Glomerular endothelial cell (primary cell): Measurements from ENCODE around the gene ADD2. TPM values are rescaled to one million over a fixed set of nuclear protein-coding genes. Genes with fewer than 3 reads are reported as not detected.

Experiments
- DNase-seq: peaks from one replicate; pipeline ENCODE4 v3.0.0-alpha.2; 2011; ENCODE audit warnings: low read depth, low spot score; ENCODE audit errors: extremely low read depth
- total RNA-seq: library from RNA; depleted of rRNA; stranded (reverse); fragments of >200 nt; gene quantifications from 2 replicates; pipeline ENCODE4 v1.2.3, GENCODE V29; 2015

The ADD2 gene
- total RNA-seq, 1 donor from 2014 or later: 0.47 TPM

GRCh38 chr2:70726947-70727725, 40.9 kb downstream of the ADD2 start:
- DNase-seq: no peak

- DNase-seq: no peak
These were observed 42.5 kb downstream of the ADD2 start for GRCh38 chr2:70725505-70725904.

- no peak for DNase-seq
These were observed 43.6 kb downstream of the ADD2 start for GRCh38 chr2:70724366-70724765.

- DNase-seq: no peak
These were observed 44.6 kb downstream of the ADD2 start for GRCh38 chr2:70723286-70723885.

GRCh38 chr2:70720124-70720523, 47.9 kb downstream of the ADD2 start:
- no peak for DNase-seq

- no peak for DNase-seq
These were observed 48.8 kb downstream of the ADD2 start for GRCh38 chr2:70719231-70719630.

GRCh38 chr2:70718736-70719135, 49.3 kb downstream of the ADD2 start:
- DNase-seq: no peak

- no peak for DNase-seq
These were observed 49.8 kb downstream of the ADD2 start for GRCh38 chr2:70718241-70718640.

GRCh38 chr2:70717431-70718038, 50.5 kb downstream of the ADD2 start:
- DNase-seq: no peak

- no peak for DNase-seq
These were observed 51.0 kb downstream of the ADD2 start for GRCh38 chr2:70716951-70717350.

- DNase-seq: no peak
These were observed 51.8 kb downstream of the ADD2 start for GRCh38 chr2:70716131-70716743.

GRCh38 chr2:70715071-70715985, 52.7 kb downstream of the ADD2 start:
- DNase-seq: no peak

GRCh38 chr2:70714141-70714905, 53.7 kb downstream of the ADD2 start:
- DNase-seq: no peak

- no peak for DNase-seq
These were observed 55.1 kb downstream of the ADD2 start for GRCh38 chr2:70712916-70713315.

- DNase-seq: no peak
These were observed 56.8 kb downstream of the ADD2 start for GRCh38 chr2:70711191-70711590.

- DNase-seq: no peak
These were observed 57.8 kb downstream of the ADD2 start for GRCh38 chr2:70710038-70710690.

GRCh38 chr2:70709275-70710037, 58.5 kb downstream of the ADD2 start:
- DNase-seq: no peak

- DNase-seq: no peak
These were observed 59.4 kb downstream of the ADD2 start for GRCh38 chr2:70708376-70709199.
